ENCODE data around the gene PIGL.

DNA sequence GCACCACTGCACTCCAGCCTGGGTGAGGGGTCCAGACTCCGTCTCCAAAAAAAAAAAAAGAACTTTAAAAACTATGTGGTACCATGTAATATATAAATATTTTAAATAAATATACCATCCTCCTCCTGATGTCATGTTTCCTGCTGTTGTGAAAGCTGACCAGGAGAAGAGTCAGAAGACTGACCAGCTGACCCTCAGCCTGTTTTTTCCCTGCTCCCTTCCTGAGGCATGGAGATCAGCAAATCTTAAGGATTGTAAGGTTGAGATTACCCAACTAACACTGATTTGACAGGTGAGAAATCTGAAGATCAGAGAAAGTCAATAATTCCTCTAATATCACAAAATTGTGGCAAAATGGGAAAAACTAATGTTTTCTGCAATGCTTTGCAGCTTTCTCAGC lies 19.7 kb upstream of the PIGL start:
- TF ChIP-seq, protein P1, sequence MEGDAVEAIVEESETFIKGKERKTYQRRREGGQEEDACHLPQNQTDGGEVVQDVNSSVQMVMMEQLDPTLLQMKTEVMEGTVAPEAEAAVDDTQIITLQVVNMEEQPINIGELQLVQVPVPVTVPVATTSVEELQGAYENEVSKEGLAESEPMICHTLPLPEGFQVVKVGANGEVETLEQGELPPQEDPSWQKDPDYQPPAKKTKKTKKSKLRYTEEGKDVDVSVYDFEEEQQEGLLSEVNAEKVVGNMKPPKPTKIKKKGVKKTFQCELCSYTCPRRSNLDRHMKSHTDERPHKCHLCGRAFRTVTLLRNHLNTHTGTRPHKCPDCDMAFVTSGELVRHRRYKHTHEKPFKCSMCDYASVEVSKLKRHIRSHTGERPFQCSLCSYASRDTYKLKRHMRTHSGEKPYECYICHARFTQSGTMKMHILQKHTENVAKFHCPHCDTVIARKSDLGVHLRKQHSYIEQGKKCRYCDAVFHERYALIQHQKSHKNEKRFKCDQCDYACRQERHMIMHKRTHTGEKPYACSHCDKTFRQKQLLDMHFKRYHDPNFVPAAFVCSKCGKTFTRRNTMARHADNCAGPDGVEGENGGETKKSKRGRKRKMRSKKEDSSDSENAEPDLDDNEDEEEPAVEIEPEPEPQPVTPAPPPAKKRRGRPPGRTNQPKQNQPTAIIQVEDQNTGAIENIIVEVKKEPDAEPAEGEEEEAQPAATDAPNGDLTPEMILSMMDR (IDR thresholded peaks at IDR 0.05), result no peak
- TF ChIP-seq POLR2A (IDR thresholded peaks at IDR 0.05), result no peak
- no peak for TF ChIP-seq EP300 (IDR thresholded peaks at IDR 0.05)

Measured in tibial nerve (tissue), 4 donors.